ENCODE results near the gene BPHL. TPM values are rescaled to one million over a fixed set of nuclear protein-coding genes. Genes with fewer than 3 reads are reported as not detected.
"Not testable (repeated sequence)": the region's sequence is repeated elsewhere in the genome, so short reads cannot be mapped to it uniquely, and the experiment has no call there.

BPHL gene
- total and polyA plus RNA-seq, 2 of the 4 experiments (the other 2 are of a cell fraction) = 14.7 to 16.3 TPM

DNA sequence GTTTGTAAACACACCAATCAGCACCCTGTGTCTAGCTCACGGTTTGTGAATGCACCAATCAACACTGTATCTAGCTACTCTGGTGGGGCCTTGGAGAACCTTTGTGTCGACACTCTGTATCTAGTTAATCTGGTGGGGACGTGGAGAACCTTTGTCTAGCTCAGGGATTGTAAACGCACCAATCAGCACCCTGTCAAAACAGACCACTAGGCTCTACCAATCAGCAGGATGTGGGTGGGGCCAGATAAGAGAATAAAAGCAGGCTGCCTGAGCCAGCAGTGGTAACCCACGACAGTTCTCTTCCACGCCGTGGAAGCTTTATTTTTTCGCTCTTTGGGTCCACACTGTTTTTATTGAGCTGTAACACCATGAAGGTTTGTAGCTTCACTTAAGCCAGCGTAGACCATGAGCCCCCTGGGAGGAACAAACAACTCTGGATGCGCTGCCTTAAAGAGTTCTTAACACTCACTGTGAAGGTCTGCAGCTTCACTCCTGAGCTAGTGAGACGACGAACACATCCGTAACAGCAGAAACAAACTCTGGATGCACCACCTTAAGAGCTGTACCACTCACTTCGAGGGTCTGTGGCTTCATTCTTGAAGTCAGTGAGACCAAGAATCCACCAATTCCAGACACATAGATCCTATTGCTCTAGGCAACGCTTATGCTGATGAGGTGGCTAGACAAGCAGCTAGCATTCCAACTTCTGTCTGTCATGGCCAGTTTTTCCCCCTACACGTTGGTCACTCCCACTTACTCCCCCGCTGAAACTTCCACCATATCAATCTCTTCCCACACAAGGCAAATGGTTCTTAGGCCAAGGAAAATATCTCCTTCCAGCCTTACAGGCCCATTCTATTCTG lies 53.0 kb downstream of the BPHL start:
- H3K27ac ChIP-seq (ENCODE audit: insufficient read depth, low read length); H3K79me1 ChIP-seq (ENCODE audit: low read depth in 1 of 2, low read length in 2 of 2); H3K4me1 ChIP-seq (ENCODE audit: control insufficient read depth, insufficient read depth, low read length); H3K56ac ChIP-seq (ENCODE audit: extremely low read depth, insufficient read depth, low read length); H2BK120ac ChIP-seq (ENCODE audit: low read depth, low read length); in situ Hi-C loops (cut with MboI; ENCODE audit: low sequenced_read_pairs); intact Hi-C loops (cut with micrococcal nuclease); H2BK15ac ChIP-seq (ENCODE audit: low read depth, low read length); H4K91ac ChIP-seq (ENCODE audit: insufficient read depth, low read depth, low read length); H3K4ac ChIP-seq (ENCODE audit: low read depth, low read length); H3K4me3 ChIP-seq (ENCODE audit: insufficient read depth, low read depth, low read length); H2BK5ac ChIP-seq (ENCODE audit: low read depth, low read length, poor library complexity, severe bottlenecking); H3K4me2 ChIP-seq (ENCODE audit: low read depth, low read length); dilution Hi-C loops (cut with HindIII; ENCODE audit: low sequenced_read_pairs, unreplicated experiment); POLR2A ChIA-PET (ENCODE audit: unreplicated experiment); H3K36me3 ChIP-seq (ENCODE audit: control insufficient read depth, insufficient read depth, low read length); H3K23ac ChIP-seq (ENCODE audit: low read depth, low read length); H4K20me1 ChIP-seq (ENCODE audit: insufficient read depth, low read length); H3K9me1 ChIP-seq (ENCODE audit: insufficient read depth, low read length); H3K9me3 ChIP-seq (ENCODE audit: control insufficient read depth, insufficient read depth, low read length); H3K9ac ChIP-seq (ENCODE audit: low read depth, low read length); ATAC-seq (ENCODE audit: low read depth); H4K5ac ChIP-seq (ENCODE audit: low read depth, low read length); H2BK20ac ChIP-seq (ENCODE audit: low read depth, low read length); H3K27me3 ChIP-seq (ENCODE audit: control insufficient read depth, insufficient read depth, low read length); H3K18ac ChIP-seq (ENCODE audit: low read depth, low read length); H3K14ac ChIP-seq (replicated peaks; ENCODE audit: low read depth, low read length); BruUV-seq (replicated peaks); H2AK9ac ChIP-seq (replicated peaks; ENCODE audit: low read depth, low read length, poor library complexity); H2AFZ ChIP-seq (replicated peaks; ENCODE audit: low read length, poor library complexity); H2AK5ac ChIP-seq (ENCODE audit: low read depth, low read length): not testable (repeated sequence)
- 82% methylated on average over 10 of the region's 17 CpGs; no CpG with 5 or more reads in 1 of the 2 experiments for WGBS, 2 experiments (ENCODE audit: extremely low coverage in 2 of 2, insufficient read length in 1 of 2)
- peak; percentile 85 for DNase-seq
- CTCF ChIA-PET = interaction anchor here (0.6 kb wide), 1 partner anchor 36 kb away, joined by 3 read pairs; no protein-coding TSS in a partner anchor
- H4K8ac ChIP-seq (ENCODE audit: low read depth in 2 of 2, low read length in 2 of 2) = 0 out of 4 replicates have a peak overlapping the region, but pooled peaks of 1 of the 2 experiments have one; percentile 40

GRCh38 chr6:3172789-3173188 lies 54.3 kb downstream of the BPHL start:
- ATAC-seq (ENCODE audit: low read depth); H3K36me3 ChIP-seq (ENCODE audit: control insufficient read depth, insufficient read depth, low read length); POLR2A ChIA-PET (ENCODE audit: unreplicated experiment); H2AK9ac ChIP-seq (replicated peaks; ENCODE audit: low read depth, low read length, poor library complexity); H3K23ac ChIP-seq (ENCODE audit: low read depth, low read length); dilution Hi-C loops (cut with HindIII; ENCODE audit: low sequenced_read_pairs, unreplicated experiment); H4K5ac ChIP-seq (ENCODE audit: low read depth, low read length); DNase-seq; H3K4me3 ChIP-seq (ENCODE audit: insufficient read depth, low read depth, low read length); H2BK15ac ChIP-seq (ENCODE audit: low read depth, low read length); H4K91ac ChIP-seq (ENCODE audit: insufficient read depth, low read depth, low read length); H2BK5ac ChIP-seq (ENCODE audit: low read depth, low read length, poor library complexity, severe bottlenecking); H3K56ac ChIP-seq (ENCODE audit: extremely low read depth, insufficient read depth, low read length); H2AK5ac ChIP-seq (ENCODE audit: low read depth, low read length); H2BK120ac ChIP-seq (ENCODE audit: low read depth, low read length); H3K9me3 ChIP-seq (ENCODE audit: control insufficient read depth, insufficient read depth, low read length); H4K8ac ChIP-seq (ENCODE audit: low read depth in 2 of 2, low read length in 2 of 2); H3K79me1 ChIP-seq (ENCODE audit: low read depth in 1 of 2, low read length in 2 of 2); H3K27ac ChIP-seq (ENCODE audit: insufficient read depth, low read length); H3K4ac ChIP-seq (ENCODE audit: low read depth, low read length); in situ Hi-C loops (cut with MboI; ENCODE audit: low sequenced_read_pairs); H3K4me2 ChIP-seq (ENCODE audit: low read depth, low read length); H2AFZ ChIP-seq (replicated peaks; ENCODE audit: low read length, poor library complexity); BruUV-seq (replicated peaks); intact Hi-C loops (cut with micrococcal nuclease); H3K4me1 ChIP-seq (ENCODE audit: control insufficient read depth, insufficient read depth, low read length); H4K20me1 ChIP-seq (ENCODE audit: insufficient read depth, low read length); H3K18ac ChIP-seq (ENCODE audit: low read depth, low read length); H3K9ac ChIP-seq (ENCODE audit: low read depth, low read length); H2BK20ac ChIP-seq (ENCODE audit: low read depth, low read length); H3K27me3 ChIP-seq (ENCODE audit: control insufficient read depth, insufficient read depth, low read length); CTCF ChIA-PET; H3K9me1 ChIP-seq (ENCODE audit: insufficient read depth, low read length); H3K14ac ChIP-seq (replicated peaks; ENCODE audit: low read depth, low read length): not testable (repeated sequence)
- WGBS, 2 experiments (ENCODE audit: extremely low coverage in 2 of 2, insufficient read length in 1 of 2) = 60 to 100% methylated on average over 1 of the region's 4 CpGs

All from IMR-90 (cell line).